Amniotic stem cell (primary cell): ENCODE measurements around the gene ATXN10.
"Not testable (repeated sequence)": the region's sequence is repeated elsewhere in the genome, so short reads cannot be mapped to it uniquely, and the experiment has no call there.

Experiments used
- DNase-seq: peaks from one replicate; lab custom pipeline; 2025; lab: John Stamatoyannopoulos, UW

Gene ATXN10

DNA sequence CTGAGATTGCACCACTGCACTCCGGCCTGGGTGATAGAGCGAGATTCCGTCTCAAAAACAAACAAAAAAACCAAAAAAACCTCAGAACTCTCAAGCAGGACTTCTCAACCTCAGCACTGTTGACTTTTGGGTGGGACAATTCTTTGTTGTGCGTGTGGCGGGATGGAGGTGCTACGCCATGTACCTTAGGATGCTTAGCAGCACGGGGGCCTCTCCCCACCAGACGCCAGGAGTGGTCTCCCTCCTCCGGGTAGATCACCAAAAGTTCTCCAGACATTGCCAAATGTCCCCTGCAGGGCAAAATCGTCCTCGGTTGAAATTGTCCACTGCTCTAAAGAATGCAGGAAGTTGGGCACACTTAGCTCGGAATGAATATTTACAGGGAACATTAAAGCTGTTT, 26.9 kb upstream of the ATXN10 start:
- DNase-seq: no peak

DNA sequence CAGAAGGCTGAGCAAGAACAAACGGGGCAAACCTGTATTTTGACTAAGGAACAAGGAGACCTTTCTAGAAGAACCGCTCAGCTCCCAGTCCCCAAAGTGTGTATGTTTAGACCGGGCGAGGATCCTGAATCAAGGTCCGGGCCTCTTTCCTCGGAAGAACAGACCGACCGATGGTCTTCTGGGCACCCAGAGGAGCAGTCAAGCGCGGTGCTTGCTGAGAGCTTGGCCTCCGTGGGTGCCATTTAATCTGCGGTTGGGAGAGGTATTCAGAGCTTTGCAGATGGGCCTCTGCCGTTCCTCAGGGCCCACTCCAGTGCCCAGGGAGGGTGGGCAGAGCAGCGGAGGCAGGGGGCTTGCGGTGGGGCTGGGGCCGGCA, 26.5 kb upstream of the ATXN10 start:
- DNase-seq: no peak

DNA sequence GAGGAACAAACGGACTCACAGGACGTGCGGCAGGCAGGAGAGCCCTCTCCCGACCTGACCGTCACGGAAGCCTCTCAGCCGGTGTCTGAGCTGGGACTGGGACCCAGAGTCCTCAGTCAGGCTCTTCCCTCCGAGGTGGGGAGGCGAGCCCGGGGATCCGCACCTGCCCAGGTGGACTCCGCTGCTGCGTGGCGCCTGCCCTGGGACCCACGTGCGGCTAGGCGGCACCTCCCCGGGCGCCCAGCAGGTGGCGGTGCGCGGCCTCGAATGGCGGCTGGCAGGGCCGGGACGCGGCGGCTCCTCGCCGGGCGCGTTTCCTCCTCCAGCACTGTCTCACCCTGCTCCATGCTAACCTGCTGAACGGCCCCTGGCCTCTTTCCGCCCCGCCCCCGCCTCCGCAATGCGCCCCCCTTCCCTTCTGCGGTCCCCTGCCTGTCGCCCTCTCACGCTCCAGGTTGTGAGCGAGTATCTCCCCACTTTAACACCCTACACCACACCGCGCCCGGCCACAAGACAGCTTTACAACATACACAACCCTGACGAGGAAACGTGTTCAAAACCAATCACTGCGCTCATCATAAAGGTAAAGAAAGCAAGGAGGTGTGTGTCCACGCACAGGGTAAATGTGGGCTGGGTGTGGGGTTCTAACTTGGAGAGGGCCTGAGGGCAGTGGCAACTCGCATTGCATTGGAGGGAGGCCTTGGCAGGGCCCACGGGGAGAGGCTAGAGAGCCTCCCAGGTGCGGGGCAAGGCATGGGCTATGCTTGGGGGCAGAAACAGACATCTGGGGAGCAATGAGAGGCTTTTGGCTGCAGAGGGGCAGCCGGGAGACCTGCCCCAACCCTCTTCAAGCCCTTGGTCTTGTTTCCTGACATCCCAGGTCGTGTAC, 25.9 kb upstream of the ATXN10 start:
- DNase-seq: peak; percentile 14

DNA sequence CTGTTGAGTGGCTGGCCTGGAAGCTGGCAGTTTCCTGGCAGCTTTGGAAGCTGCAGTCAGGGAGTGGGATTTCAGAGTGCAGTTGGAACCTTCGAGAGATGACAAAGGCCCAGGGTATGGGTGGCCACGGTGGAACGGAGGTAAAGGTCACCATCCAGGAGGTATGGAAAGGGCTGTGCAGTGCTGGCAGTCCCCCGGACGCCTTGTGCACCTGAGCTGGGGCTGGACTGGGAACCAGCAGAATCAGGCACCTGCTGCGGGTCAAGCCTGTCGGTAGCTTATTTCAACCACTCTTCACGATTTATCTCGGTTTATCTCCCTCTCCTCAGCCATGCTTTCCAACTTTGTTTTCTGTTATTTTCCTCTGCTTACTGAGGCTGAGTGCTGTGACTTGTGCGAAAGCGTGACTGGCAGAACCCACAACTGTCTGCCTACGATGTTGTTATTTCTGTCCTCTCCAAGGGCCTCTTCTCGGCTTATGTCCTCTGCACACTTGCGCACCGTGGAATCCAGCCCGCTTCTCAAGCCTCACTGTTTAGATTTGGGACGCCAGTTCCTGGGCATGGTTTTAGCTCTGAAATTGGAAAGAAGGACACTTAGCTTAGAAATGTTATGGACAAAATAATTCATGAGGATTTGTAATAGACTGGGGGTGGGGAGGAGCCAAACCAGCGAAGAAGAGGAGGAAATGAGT, 24.0 kb upstream of the ATXN10 start:
- DNase-seq: no peak

DNA sequence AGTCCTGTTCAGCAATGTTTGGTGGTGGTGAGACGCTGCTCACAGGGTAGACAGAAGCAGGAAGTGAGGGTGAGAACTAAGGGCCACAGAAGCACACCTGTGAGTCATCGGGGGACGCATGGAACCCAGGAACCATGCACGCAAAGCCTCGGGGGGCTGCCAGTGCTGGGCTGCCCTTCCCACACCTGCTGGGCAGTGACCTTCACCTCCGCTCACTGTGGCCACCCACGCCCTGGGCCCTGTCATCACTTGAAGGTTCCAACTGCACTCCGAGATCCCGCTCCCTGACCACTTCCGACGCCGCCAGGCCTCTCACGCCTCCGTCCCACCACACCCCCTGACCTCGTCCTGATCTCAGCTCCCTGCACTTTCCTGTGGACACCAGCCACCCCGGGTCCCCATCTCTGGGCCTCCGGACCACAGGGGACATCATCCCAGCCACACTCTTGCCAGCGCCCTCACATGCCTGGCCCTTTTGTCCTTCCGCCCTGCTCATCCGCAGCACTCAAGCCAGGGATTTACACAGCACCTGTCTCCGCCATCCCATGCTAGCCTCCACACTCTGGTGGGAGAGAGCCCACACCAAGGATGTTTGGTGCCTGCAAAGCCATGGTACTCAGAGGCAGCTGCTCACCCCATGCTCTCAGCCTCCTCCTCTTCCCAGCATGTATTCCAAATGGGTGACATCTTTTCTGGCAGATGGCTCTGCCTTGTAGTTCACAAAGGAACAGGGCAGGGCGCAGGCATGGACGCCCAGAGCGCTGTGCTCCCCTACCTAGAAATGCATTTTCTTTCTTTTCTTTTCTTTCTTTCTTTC, 23.1 kb upstream of the ATXN10 start:
- no peak for DNase-seq

DNA sequence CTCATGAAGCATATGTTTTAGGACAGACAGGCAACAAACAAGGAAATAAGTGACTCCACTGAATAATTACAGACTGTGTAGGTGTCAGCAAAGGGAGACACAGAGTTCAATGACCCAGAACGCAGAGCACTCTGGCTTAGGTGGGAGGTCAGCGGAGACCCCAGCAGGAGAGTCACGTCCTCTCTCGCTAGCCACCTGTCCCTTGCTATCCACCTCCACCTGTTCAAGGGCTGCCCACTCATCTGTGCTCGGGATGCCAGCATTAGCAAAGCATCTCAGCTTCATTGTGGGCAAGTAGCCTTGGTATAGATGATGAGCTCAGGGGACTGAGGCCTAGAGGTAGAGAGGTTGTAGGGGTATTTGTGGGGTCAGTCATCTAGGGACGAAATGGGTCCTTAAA, 21.8 kb upstream of the ATXN10 start:
- DNase-seq: no peak

DNA sequence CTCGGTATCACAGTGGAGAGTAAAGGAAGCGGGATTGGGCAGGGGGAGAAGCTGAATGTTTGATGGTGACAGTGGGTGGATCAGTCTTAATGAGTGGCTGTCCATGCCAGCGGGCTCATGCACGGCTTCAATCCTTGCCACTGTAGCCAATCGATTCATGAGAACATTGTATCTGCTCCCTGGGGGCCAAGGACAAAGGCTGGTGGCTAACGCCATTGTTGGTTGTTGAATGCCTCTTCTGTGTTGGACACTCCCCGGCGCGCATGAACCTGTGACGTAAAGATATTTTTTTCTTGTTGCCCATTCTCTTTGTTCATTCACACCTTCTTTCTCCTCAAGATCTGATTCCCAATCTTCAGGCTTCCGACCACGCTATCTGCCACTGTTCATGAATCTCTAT, 20.9 kb upstream of the ATXN10 start:
- no peak for DNase-seq

DNA sequence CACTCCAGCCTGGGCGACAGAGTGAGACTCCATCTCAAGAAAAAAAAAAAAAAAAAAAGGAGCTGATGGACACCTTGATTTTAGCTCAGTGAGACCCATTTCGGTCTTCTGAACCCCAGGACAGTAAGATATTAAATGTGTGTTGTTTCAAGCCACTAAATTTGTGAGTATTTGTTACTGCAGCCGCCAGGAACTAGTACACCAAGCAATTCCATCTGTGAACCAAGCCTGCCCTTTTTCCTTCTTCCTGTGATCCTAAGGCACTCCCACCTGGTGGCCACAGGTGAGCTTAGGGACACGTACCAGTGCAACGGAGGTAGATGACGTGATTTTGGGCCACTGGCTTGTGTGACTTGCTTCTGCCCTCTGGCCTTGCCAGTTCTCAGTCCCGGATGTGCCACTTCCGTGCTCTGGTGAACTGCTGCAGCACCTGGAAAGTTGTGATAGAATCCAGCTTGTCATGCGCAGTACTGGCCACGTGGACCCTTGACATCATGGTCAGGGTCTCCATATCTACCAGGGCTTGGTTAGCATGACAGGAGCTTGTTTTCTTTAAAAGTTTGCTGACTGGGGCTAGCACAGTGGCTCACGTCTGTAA, 19.6 kb upstream of the ATXN10 start:
- no peak for DNase-seq

DNA sequence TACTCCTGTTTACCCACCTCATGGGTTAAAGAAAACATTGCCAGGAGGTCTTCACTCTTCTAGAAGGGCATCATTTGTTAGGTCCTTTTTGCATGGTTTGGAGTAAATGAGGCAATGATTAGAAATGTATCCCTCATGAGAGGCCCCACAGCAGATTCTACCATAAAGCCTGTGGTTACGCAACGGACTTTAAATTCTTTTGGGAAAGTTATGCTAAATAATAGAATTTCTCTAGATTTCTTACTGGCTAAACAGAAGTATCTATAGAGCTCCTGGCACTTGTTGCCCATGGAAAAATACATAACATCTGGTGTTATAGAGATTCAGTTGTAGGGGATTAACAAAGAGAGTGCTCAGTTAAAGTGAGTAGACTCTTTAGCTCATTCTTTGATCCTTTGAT, 15.1 kb upstream of the ATXN10 start:
- DNase-seq: no peak

DNA sequence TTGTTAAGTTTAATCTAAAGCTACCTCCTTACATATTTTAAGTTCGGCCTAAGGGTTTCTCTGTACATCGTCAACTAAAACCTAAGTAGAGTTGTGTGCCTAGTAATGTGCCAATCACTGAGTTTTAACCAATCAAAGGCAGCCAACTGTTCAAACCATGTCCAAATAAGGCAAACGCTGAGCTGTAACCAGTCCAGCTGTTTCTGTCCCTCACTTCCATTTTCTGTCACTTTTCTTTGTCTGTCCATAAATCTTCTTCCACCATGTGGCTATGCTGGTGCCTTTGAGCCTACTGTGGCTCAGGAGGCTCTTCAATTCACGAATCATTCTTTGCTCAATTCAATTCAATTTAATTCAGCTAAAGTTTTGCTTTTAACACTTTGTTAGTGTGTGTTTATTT, 13.9 kb upstream of the ATXN10 start:
- DNase-seq: no peak

DNA sequence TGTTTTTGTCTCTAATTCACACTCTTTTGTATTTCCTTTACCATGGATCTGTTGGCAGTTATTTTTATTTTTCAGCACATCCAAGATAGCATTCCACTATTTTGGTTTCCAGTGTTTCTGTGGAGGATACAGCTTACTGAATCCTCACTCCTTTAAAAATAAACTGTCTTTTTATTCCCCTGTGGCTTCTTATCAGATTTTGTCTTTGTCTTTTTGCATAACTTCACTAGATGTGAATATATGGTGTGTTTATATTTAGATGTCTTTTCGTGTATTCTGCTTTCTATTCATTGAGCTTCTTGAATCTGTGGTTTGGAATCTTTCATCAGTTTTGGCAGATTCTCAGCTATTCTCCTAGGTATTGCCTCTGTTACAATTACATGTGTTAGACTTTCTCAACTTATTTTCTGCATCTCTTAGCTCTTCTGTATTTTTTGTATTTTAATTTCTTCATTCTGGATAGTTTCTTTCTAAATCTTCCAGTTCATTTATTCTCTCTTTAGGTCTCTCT, 7.4 kb upstream of the ATXN10 start:
- DNase-seq: no peak

DNA sequence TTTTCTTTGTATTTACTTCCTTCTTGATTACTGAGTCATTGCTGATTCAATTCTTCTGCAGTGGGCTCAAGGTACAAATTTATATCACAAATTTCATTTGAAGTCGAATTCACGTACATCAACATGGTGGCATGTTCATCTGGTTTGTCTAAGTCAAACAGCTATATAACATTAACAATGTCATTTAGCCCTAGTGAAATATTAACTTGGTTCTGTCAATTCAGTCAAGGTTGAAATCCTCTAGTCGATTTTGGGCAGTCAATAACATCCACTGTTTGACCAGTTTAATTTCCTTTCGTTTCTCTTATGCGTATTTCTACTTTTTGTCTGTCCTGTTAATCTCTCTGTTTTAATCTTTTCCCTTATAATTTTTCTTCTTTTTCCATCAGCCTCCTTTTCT, 4.1 kb upstream of the ATXN10 start:
- DNase-seq: no peak

DNA sequence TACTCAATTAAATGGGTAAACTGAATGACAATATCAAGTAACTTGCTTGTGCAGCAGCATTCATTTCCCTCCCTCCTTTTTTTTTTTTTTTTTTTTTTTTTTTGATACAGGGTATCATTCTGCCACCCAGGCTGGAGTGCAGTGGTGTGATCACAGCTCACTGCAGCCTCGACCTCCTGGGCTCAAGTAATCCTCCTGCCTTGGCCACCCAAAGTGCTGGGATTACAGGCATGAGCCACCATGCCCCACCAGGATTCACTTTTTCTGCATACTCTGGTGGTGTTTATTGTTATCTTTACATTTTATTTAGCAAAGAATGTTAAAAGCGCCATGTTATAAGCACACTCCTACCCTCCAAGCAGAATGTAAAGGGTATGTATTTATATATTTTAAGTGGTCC, 1.3 kb upstream of the ATXN10 start:
- DNase-seq: not testable (repeated sequence)

DNA sequence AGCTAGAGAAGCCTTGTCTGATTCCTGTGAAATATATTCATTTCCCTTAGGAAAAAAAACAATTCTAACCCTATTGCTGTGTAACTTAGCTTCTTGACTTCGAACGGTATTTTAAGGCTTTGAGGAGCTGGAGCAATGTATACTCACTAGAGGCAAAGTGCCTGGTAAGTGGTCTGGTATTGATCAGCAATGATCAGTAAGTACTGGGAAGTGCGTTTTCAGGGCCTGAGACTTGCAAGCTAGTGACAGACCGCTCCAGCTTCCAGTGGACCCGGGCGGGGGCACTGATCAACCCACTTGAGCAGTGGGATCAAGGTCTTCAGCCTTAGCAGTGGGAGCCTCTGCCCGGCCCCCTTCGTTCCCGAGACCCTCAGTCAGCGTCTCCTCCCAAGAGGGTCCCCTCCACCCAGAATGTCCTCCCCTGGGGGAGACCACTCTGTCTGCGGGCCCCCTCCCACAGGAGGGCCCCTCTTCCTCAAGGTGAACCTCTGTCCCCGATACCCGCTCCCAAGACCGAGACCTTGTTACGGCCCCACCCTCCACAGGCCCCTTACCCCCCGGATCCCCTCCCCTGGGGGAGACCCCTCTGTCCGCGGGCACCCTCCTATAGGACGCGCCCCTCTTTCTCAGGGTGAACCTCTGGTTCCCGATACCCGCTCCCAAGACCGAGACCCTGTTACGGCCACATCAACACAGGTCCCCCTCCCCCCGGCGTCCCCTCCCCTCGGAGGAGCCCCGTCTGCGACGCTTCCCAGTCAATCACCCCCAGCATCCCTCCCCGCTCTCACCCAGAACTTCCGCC, 452 bp upstream of the ATXN10 start:
- no peak for DNase-seq

DNA sequence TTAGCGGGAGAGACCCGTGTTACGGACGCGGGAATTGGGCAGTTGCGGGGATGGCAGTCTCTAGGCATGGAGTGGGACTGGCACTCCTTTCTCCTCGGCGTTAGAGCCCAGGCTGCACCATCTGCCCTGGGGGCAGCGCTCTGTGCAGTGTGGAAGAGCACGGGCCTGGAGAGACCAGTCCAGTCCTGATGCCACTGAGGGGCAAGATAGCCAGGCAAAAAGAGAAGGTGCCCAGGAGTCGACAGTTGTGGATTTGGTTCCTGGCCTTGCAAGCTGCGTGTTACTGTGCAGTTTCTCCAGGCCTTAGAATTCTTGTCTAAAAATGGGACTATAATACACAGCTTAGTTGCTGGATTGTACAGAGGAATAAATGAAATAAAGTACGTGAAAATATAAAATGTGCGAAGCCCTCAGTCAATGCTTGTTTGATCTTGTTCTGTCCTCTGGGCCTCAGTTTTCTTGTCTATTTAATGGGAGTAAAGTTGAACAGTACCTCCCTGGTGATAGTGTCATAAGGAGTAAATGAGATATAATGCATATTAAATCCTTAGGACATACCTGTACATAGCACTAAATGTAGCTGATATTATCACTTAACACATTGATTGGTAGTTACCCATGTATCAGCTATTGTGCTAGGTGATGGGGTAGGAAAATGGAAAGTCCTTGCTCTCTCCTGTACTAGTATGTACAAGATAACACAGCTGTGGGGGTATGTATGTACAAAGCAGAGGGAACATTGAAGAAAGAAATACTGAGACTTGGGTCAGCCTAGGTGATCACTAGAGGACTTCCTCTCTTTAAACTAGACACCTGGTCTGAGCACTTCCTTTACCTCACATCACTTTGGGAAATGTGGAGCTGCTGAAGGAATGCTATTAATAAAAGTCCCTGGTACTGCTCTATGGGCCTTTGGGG, 1.2 kb downstream of the ATXN10 start:
- DNase-seq: no peak

DNA sequence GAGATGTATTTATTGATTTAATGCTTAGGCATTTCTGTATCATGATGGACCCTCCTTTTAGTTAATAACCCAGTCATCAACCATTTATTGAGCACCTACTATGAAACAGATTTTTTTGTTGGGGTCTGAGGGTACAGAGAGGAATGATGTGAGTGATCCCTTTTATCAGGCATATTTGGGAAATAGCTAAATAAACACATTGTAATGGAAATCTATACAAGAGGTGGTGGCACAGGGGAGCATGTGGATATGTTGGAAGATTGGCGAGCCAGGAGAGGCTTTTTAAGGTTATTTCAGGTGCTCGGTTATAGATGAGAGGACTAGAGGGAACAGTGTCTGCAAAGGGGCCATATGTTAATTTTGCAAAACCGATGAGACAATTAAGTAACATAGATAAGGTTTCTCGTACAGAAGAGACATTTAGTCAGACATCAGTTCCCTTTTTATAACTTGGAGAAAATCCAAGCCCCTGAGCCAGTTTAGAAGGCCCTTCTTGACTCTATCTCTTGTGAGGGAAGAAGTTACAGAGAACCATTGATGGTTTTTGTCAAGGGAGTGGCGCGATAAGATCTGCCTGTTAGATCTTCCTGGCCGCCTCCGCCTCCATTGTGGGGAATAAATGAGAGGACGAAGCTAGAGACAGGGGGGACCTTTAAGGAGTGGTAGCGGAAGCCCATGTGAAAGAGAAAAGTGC, 2.0 kb downstream of the ATXN10 start:
- no peak for DNase-seq

DNA sequence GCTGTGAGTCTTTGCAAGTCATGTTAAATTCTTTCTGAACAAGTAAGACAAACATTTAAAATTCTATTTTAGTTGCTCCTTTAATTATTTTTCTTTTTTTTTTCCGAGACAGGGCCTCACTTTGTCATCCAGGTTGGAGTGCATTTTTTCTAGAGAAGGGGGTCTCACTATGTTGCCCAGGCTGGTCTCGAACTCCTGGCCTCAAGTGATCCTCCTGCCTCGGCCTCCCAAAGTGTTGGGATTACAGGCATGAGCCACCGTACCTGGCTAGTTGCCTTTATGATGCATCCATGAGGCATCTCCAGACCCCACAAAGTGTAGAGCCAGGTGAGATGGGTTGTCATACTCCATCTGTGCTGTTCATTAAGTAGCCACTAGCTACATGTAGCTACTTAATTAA, 4.4 kb downstream of the ATXN10 start:
- DNase-seq: no peak

DNA sequence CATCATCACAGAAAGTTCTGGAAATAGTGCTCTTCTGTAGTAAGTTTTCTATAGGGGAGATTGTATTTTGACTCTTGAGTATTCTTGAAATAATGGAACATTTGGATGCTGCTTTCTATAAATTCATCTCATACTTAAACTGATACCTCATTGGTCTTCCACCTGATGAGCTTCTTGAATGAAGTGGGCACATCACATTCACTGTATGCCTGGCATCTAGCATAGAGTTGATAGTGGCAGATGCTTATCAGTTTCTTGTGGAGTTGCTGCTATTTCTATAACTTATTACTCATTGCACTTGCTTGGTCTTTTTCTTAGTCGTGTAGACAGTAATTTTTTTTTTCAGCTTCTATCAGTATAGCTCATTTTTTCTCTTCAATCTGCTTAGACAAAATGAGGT, 5.4 kb downstream of the ATXN10 start:
- no peak for DNase-seq
